ENCODE measurements around the gene CPLX3. TPM values are rescaled to one million over a fixed set of nuclear protein-coding genes. Genes with fewer than 3 reads are reported as not detected.

The CPLX3 gene
- total RNA-seq, 4 donors from 2014 or later: not detected

GRCh38 chr15:74850393-74850792, 24.0 kb downstream of the CPLX3 start:
- peaks cover 0 to 93% (median 47%) of the 10 kb centered on the region in 3 donors for H3K36me3 ChIP-seq
- 87 to 94% methylated on average over 4 of the region's 4 CpGs for WGBS, 2 donors
- no peak for DNase-seq (ENCODE audit: low spot score in 2 of 2)

GRCh38 chr15:74851960-74852359, 25.5 kb downstream of the CPLX3 start:
- TF ChIP-seq POLR2A (IDR thresholded peaks at IDR 0.05) (no peak), EP300 (IDR thresholded peaks at IDR 0.05) (no peak)
- TF ChIP-seq, protein P1, sequence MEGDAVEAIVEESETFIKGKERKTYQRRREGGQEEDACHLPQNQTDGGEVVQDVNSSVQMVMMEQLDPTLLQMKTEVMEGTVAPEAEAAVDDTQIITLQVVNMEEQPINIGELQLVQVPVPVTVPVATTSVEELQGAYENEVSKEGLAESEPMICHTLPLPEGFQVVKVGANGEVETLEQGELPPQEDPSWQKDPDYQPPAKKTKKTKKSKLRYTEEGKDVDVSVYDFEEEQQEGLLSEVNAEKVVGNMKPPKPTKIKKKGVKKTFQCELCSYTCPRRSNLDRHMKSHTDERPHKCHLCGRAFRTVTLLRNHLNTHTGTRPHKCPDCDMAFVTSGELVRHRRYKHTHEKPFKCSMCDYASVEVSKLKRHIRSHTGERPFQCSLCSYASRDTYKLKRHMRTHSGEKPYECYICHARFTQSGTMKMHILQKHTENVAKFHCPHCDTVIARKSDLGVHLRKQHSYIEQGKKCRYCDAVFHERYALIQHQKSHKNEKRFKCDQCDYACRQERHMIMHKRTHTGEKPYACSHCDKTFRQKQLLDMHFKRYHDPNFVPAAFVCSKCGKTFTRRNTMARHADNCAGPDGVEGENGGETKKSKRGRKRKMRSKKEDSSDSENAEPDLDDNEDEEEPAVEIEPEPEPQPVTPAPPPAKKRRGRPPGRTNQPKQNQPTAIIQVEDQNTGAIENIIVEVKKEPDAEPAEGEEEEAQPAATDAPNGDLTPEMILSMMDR (IDR thresholded peaks at IDR 0.05): no peak
- no peak for DNase-seq (ENCODE audit: low spot score in 2 of 2)
- peaks cover 0 to 77% (median 47%) of the 10 kb centered on the region in 3 donors for H3K36me3 ChIP-seq
- H3K27me3 ChIP-seq: no peaks in the 10 kb centered on the region
- 88 to 94% methylated on average over 6 to 7 of the region's 7 CpGs for WGBS, 2 donors
- H3K27ac ChIP-seq: no peak overlapping the region
- no peaks in the 10 kb centered on the region for H3K9me3 ChIP-seq
- H3K4me1 ChIP-seq: peaks cover 0 to 15% (median under 1%) of the 10 kb centered on the region in 4 donors
- no peak overlapping the region for H3K4me3 ChIP-seq

More at GRCh38 chr15:74850393-74850792, 24.0 kb downstream of the CPLX3 start:
- Histone ChIP-seq H3K27me3 (no peaks in the 10 kb centered on the region), H3K9me3 (no peaks in the 10 kb centered on the region), H3K4me3 (no peak overlapping the region), H3K4me1 (peaks cover 0 to 7% (median 0%) of the 10 kb centered on the region in 4 donors), H3K27ac (no peak overlapping the region)
- TF ChIP-seq EP300 (IDR thresholded peaks at IDR 0.05) (no peak), POLR2A (IDR thresholded peaks at IDR 0.05) (no peak)
- TF ChIP-seq, protein P1 (IDR thresholded peaks at IDR 0.05): no peak

DNA sequence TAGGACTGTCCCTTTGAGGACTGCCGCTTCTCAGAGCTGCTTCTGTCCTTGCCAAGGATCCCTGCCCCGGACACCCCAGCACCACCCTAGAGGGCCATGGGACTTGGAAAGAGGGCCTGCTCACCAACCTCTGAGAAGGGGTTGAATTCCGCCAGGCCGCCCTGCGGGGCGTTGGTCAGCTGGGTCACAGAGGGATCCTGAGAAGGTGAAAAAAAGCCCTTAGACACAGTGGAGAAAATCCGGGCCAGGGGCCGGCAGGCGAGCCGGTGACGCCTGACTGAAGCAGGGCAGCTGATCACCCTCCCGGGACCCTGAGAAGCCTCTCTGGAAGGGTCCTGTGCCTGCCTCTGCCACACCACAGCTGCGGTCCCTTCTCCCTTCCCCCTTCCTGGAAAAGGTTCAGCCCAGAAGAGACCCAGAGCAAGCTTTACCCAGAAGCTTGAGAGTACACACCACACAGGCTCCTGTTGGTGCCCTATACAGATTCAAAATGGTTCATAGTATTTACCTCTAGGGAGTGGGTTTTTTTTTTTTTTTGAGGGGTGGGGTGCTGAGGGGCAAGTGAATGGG, 28.1 kb downstream of the CPLX3 start:
- Histone ChIP-seq H3K27ac (no peak overlapping the region), H3K4me1 (peaks cover 0 to 34% (median 22%) of the 10 kb centered on the region in 4 donors), H3K4me3 (no peak overlapping the region), H3K36me3 (peaks cover 0 to 52% (median 33%) of the 10 kb centered on the region in 3 donors), H3K27me3 (no peaks in the 10 kb centered on the region), H3K9me3 (no peaks in the 10 kb centered on the region)
- WGBS, 2 donors: 87 to 90% methylated on average over 13 of the region's 13 CpGs
- TF ChIP-seq, protein P1 (IDR thresholded peaks at IDR 0.05): no peak
- TF ChIP-seq POLR2A (IDR thresholded peaks at IDR 0.05) (no peak), EP300 (IDR thresholded peaks at IDR 0.05) (no peak)
- DNase-seq (ENCODE audit: low spot score in 2 of 2): no peak

GRCh38 chr15:74855857-74856256, 29.4 kb downstream of the CPLX3 start:
- H3K27ac ChIP-seq: no peak overlapping the region
- H3K4me3 ChIP-seq: no peak overlapping the region
- 82 to 95% methylated on average over 2 of the region's 2 CpGs for WGBS, 2 donors
- peaks cover 0 to 42% (median 24%) of the 10 kb centered on the region in 4 donors for H3K4me1 ChIP-seq
- no peak for DNase-seq (ENCODE audit: low spot score in 2 of 2)
- TF ChIP-seq POLR2A (IDR thresholded peaks at IDR 0.05) (no peak), EP300 (IDR thresholded peaks at IDR 0.05) (no peak)
- TF ChIP-seq, protein P1 (IDR thresholded peaks at IDR 0.05): no peak
- H3K9me3 ChIP-seq: no peaks in the 10 kb centered on the region
- H3K36me3 ChIP-seq: peaks cover 0 to 38% (median 22%) of the 10 kb centered on the region in 3 donors
- H3K27me3 ChIP-seq: no peaks in the 10 kb centered on the region

- Histone ChIP-seq H3K36me3 (peaks cover 0 to 32% (median 22%) of the 10 kb centered on the region in 3 donors), H3K27me3 (no peaks in the 10 kb centered on the region), H3K4me3 (no peak overlapping the region), H3K9me3 (no peaks in the 10 kb centered on the region), H3K4me1 (peaks cover 0 to 42% (median 24%) of the 10 kb centered on the region in 4 donors), H3K27ac (no peak overlapping the region)
- WGBS, 2 donors: 100% methylated on average over 1 of the region's 1 CpG
- TF ChIP-seq, protein P1 (IDR thresholded peaks at IDR 0.05): no peak
- no peak for TF ChIP-seq EP300 (IDR thresholded peaks at IDR 0.05)
- TF ChIP-seq POLR2A (IDR thresholded peaks at IDR 0.05): no peak
- no peak for DNase-seq (ENCODE audit: low spot score in 2 of 2)
Measured at GRCh38 chr15:74856537-74856936, 30.1 kb downstream of the CPLX3 start.
